Measurements from ENCODE around the gene RPL4.

- TF ChIP-seq POLR2AphosphoS5 (IDR thresholded peaks at IDR 0.05; ENCODE audit: borderline replicate concordance, low read depth, low read length) (no peak), EZH2 (IDR thresholded peaks at IDR 0.05) (no peak), FOXP2 (optimal IDR thresholded peaks at IDR 0.05; ENCODE audit: control extremely low read depth, extremely low read length, insufficient read depth) (no peak)
Observed at GRCh38 chr15:66486887-66487286, 17.8 kb downstream of the RPL4 start.
